Measurements from ENCODE around the gene RSBN1L. TPM values are rescaled to one million over a fixed set of nuclear protein-coding genes. Genes with fewer than 3 reads are reported as not detected.

Gene RSBN1L
- total and polyA plus RNA-seq, 2 of the 8 experiments (the other 6 are each of a cell fraction or from before 2014, with no cell fraction given): 4.1 to 22.1 TPM

DNA sequence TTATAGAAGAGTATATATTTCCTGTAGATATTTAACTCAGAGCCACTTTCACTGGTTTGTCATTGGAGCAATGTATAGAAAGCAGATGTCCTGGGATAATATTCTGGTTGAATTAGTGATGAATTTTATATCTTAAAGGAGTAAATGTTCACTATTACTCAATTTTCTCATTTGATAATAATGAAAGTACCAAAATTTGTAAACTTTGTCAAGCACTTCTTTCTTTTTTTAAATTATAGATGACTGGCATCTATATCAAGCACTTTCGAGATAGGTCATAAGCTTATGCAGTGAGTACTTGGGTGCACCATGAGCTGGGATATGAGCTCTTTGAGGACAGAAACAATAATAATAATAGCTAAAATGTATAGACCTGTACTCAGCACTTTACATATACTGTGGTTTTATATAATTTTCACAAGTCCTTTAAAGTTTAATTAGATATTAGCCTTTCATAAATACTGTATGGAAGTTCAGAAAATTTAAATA lies 11.3 kb downstream of the RSBN1L start:
- no peak overlapping the region for H3K56ac ChIP-seq (replicated peaks; ENCODE audit: insufficient read length, low read depth, low read length)

More for the DNA sequence above, 11.3 kb downstream of the RSBN1L start:
- WGBS, 2 experiments (ENCODE audit: extremely low coverage in 1 of 2, insufficient coverage in 1 of 2, insufficient read length in 1 of 2, insufficient replicate concordance in 2 of 2, low coverage in 1 of 2, low lambda C conversion rate in 2 of 2, missing lambda C conversion rate in 1 of 2): 95% methylated on average over 1 of the region's 1 CpG; no CpG with 5 or more reads in 1 of the 2 experiments
- Histone ChIP-seq H4K8ac (ENCODE audit: extremely low read depth, insufficient read depth, low read length) (no peak overlapping the region), H3K27ac (ENCODE audit: low read depth, low read length) (no peak overlapping the region), H4K20me1 (replicated peaks in 1 of 2; ENCODE audit: control insufficient read depth in 1 of 2, insufficient read depth in 2 of 2, low read length in 2 of 2) (peaks cover 2 to 8% of the 10 kb centered on the region in 2 experiments), H3K4me2 (ENCODE audit: insufficient read depth in 1 of 2, low read depth in 2 of 2, low read length in 2 of 2) (no peak overlapping the region), H3K23me2 (ENCODE audit: low read depth, low read length) (no peaks in the 10 kb centered on the region; the same call in 1 of the 2 replicates), H3K9ac (replicated peaks in 1 of 4; ENCODE audit: extremely low read depth in 1 of 4, low read depth in 3 of 4, low read length in 3 of 4) (no peak overlapping the region), H2BK20ac (ENCODE audit: low read length) (no peak overlapping the region), H2BK15ac (ENCODE audit: low read length) (no peak overlapping the region), H2BK5ac (ENCODE audit: low read depth, low read length) (no peak overlapping the region), H2BK120ac (replicated peaks; ENCODE audit: low read depth, low read length) (no peak overlapping the region), H3K4ac (replicated peaks; ENCODE audit: insufficient read length, low read depth, low read length) (no peak overlapping the region), H4K91ac (replicated peaks; ENCODE audit: insufficient read length, low read length) (no peak overlapping the region), H3K18ac (ENCODE audit: extremely low read depth, low read length) (no peak overlapping the region), H3K4me3 (ENCODE audit: extremely low read depth in 1 of 4, insufficient read depth in 2 of 4, low read depth in 3 of 4, low read length in 4 of 4) (no peak overlapping the region), H3K9me3 (ENCODE audit: insufficient read depth in 2 of 2, low read depth in 1 of 2, low read length in 1 of 2) (no peaks in the 10 kb centered on the region), H2AFZ (ENCODE audit: low read length) (no peak overlapping the region), H3K23ac (ENCODE audit: insufficient read length) (no peak overlapping the region), H3K36me3 (ENCODE audit: control insufficient read depth in 2 of 4, insufficient read depth in 4 of 4, low read length in 3 of 4) (no peaks in the 10 kb centered on the region; a peak in 4 of 8 replicates), H3K79me2 (ENCODE audit: control insufficient read depth in 1 of 2, insufficient read depth in 2 of 2, low read length in 2 of 2) (peaks cover 3 to 96% of the 10 kb centered on the region in 2 experiments), H3K27me3 (replicated peaks in 1 of 4; ENCODE audit: control insufficient read depth in 3 of 4, extremely low read depth in 1 of 4, insufficient read depth in 3 of 4, low read length in 3 of 4) (no peaks in the 10 kb centered on the region), H2BK12ac (ENCODE audit: low read depth, low read length) (no peak overlapping the region), H3K14ac (ENCODE audit: insufficient read length) (no peak overlapping the region), H4K5ac (ENCODE audit: insufficient read length, low read depth, low read length) (no peak overlapping the region), H3K79me1 (ENCODE audit: low read depth, low read length) (peaks cover 11% of the 10 kb centered on the region), H2AK5ac (ENCODE audit: low read depth, low read length) (no peak overlapping the region), H3K4me1 (replicated peaks in 1 of 4; ENCODE audit: control insufficient read depth in 3 of 4, insufficient read depth in 4 of 4, low read length in 3 of 4) (no peaks in the 10 kb centered on the region)
- TF ChIP-seq NRF1 (IDR thresholded peaks at IDR 0.05; ENCODE audit: low read depth, low read length): no peak
- TF ChIP-seq CHD2 (IDR thresholded peaks at IDR 0.05; ENCODE audit: low read length): no peak
- no peak for TF ChIP-seq POLR2A (IDR thresholded peaks at IDR 0.05; ENCODE audit: control extremely low read depth in 1 of 2, low read depth in 2 of 2, low read length in 2 of 2)
- no peak for TF ChIP-seq POU5F1 (IDR thresholded peaks at IDR 0.05; ENCODE audit: low read depth, low read length)
- TF ChIP-seq EZH2 (IDR thresholded peaks at IDR 0.05; ENCODE audit: low read depth, low read length, severe bottlenecking): no peak
- no peak for TF ChIP-seq EGR1 (IDR thresholded peaks at IDR 0.05; ENCODE audit: borderline replicate concordance, low read depth, low read length)
- no peak for TF ChIP-seq SUZ12 (IDR thresholded peaks at IDR 0.05; ENCODE audit: low read length)
- TF ChIP-seq RAD21 (IDR thresholded peaks at IDR 0.05 in 1 of 2, conservative IDR thresholded peaks at IDR 0.05 in 1 of 2; ENCODE audit: low read depth in 2 of 2, low read length in 2 of 2): no peak
- TF ChIP-seq NANOG (IDR thresholded peaks at IDR 0.05; ENCODE audit: insufficient read depth, low read depth, low read length, poor library complexity, severe bottlenecking): no peak
- TF ChIP-seq SP4 (IDR thresholded peaks at IDR 0.05; ENCODE audit: low read length): no peak
- no peak for TF ChIP-seq HDAC6 (IDR thresholded peaks at IDR 0.05; ENCODE audit: low read depth, low read length)
- ChIA-PET POLR2A (ENCODE audit: partially characterized antibody) (interaction anchor here (0.8 to 1.2 kb wide), 2 partner anchors 12 to 15 kb away, joined by 3 read pairs; no protein-coding TSS in a partner anchor), CTCF (ENCODE audit: partially characterized antibody) (interaction anchor here (0.8 to 1.0 kb wide), 2 partner anchors 8 to 69 kb away, joined by 3 to 4 read pairs; no protein-coding TSS in a partner anchor)
- no peak for DNase-seq (ENCODE audit: low read depth in 1 of 2, low spot score in 2 of 2)
- FAIRE-seq: no peak

All from H1 (cell line).